ENCODE measurements around the gene UGT1A4.

The UGT1A4 gene

GRCh38 chr2:233718552-233718951, at the start of gene UGT1A4:
Gene UGT1A4 (plus strand): TSS chr2:233718736. CDS start chr2:233718821, 85 bp downstream.
- TF ChIP-seq GATA3 (IDR thresholded peaks at IDR 0.05; ENCODE audit: low read depth, low read length) (no peak), GATA2 (IDR thresholded peaks at IDR 0.05; ENCODE audit: low read depth, low read length) (no peak)

DNA sequence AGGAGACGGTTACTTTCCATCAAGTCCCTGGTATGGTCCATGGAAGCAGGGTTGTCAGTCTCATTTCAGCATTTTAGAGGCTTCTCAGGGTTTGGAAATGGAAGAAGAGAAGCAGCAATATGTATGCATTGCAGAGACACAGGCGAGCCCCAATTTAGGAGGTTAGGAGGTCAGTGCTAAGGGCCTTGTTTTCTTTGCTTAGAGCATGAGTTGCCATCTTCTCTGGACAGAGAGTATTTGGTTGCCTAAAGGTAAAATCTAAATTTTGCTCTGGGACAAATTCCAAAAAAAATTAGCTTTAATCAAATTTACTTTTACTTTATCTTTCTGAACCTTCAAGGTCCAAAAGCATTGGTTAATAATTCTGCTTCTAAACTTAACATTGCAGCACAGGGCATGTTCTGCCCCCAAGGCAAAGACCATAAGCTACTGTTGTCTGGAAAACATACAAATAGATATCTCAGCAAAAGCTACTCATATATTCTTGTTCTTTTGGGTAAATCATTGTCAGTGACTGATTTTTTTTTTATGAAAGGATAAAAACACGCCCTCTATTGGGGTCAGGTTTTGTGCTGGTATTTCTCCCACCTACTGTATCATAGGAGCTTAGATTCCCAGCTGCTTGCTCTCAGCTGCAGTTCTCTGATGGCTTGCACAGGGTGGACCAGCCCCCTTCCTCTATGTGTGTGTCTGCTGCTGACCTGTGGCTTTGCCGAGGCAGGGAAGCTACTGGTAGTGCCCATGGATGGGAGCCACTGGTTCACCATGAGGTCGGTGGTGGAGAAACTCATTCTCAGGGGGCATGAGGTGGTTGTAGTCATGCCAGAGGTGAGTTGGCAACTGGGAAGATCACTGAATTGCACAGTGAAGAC, 47.0 kb upstream of the UGT1A4 start, which contains the start of gene UGT1A9:
Gene UGT1A9 (plus strand): TSS at position 609 of the 872 bp plus-strand sequence. CDS start 37 bp downstream, at position 646.
- no peak for TF ChIP-seq GATA3 (IDR thresholded peaks at IDR 0.05; ENCODE audit: low read depth, low read length)
- TF ChIP-seq GATA2 (IDR thresholded peaks at IDR 0.05; ENCODE audit: low read depth, low read length) = no peak

DNA sequence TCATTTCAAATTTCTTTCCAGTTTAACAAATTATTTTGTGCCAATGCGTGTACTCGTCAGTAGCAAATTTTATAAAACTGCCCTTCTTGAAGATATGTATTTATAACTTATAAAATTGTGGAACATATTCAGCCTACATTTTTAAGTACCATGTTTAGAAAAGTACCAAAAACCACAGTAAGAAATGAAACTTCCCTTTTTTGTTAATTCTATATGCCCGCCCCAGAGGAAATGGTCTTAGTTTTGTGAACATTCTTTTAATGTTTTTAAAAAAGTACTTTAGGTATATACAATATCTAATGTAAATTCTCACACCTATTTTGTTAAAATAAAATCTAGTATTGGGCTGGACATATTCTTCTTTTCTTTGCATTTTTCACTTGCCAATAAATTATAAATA, 45.6 kb upstream of the UGT1A4 start:
- TF ChIP-seq GATA3 (IDR thresholded peaks at IDR 0.05; ENCODE audit: low read depth, low read length) = no peak
- TF ChIP-seq GATA2 (IDR thresholded peaks at IDR 0.05; ENCODE audit: low read depth, low read length) = no peak

DNA sequence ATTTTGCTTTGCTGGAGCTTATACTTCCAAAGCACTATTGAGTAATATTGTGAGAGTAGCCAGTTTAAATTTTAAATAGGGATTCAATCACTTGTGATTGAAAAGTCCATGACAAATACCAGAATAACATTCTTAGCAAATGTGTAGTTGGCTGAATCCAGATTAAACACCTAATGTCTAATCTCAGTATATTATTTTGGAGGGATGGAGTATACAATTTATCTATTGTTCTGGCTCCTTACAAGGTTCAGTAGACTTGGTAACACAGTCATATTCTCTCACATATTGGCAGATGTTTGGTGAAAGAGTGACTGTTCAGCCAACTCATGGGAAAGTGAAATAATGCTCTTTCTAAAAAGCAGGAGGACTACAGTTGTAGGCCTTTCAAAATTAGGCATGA, 44.6 kb upstream of the UGT1A4 start:
- TF ChIP-seq GATA2 (IDR thresholded peaks at IDR 0.05; ENCODE audit: low read depth, low read length) (no peak), GATA3 (IDR thresholded peaks at IDR 0.05; ENCODE audit: low read depth, low read length) (no peak)

- no peak for TF ChIP-seq GATA3 (IDR thresholded peaks at IDR 0.05; ENCODE audit: low read depth, low read length)
- TF ChIP-seq GATA2 (IDR thresholded peaks at IDR 0.05; ENCODE audit: low read depth, low read length) = no peak
Measured at GRCh38 chr2:233674314-233674713, 44.2 kb upstream of the UGT1A4 start.

- no peak for TF ChIP-seq GATA3 (IDR thresholded peaks at IDR 0.05; ENCODE audit: low read depth, low read length)
- TF ChIP-seq GATA2 (IDR thresholded peaks at IDR 0.05; ENCODE audit: low read depth, low read length) = no peak
Measured at GRCh38 chr2:233674995-233675394, 43.5 kb upstream of the UGT1A4 start.

DNA sequence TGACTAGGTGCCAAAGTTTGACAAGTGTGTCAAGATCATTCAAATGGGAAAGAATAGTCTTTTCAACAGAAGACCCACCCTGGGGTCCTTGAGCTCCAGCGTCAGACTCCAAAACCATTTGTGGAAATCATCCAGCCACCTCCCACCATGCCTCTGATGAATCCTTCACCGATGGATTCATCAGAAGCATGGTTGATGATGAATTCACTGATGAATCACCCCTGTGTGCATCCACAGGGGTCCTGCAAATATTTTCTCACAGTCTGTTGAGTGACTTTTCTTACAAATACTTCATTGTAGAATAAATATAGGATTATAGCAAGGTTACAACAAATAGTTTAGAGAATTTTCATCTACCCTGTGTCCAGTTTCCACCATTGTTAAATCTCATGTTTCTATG, 42.5 kb upstream of the UGT1A4 start:
- TF ChIP-seq GATA3 (IDR thresholded peaks at IDR 0.05; ENCODE audit: low read depth, low read length) (no peak), GATA2 (IDR thresholded peaks at IDR 0.05; ENCODE audit: low read depth, low read length) (no peak)

GRCh38 chr2:233679196-233679595, 39.3 kb upstream of the UGT1A4 start:
- no peak for TF ChIP-seq GATA2 (IDR thresholded peaks at IDR 0.05; ENCODE audit: low read depth, low read length)
- no peak for TF ChIP-seq GATA3 (IDR thresholded peaks at IDR 0.05; ENCODE audit: low read depth, low read length)

GRCh38 chr2:233680361-233681045, 38.0 kb upstream of the UGT1A4 start:
- no peak for TF ChIP-seq GATA3 (IDR thresholded peaks at IDR 0.05; ENCODE audit: low read depth, low read length)
- TF ChIP-seq GATA2 (IDR thresholded peaks at IDR 0.05; ENCODE audit: low read depth, low read length) = no peak

GRCh38 chr2:233681521-233682099, 36.9 kb upstream of the UGT1A4 start, which contains the start of gene UGT1A7:
Gene UGT1A7 (plus strand): TSS chr2:233681901. CDS start chr2:233681938, 37 bp downstream.
- TF ChIP-seq GATA2 (IDR thresholded peaks at IDR 0.05; ENCODE audit: low read depth, low read length) = no peak
- TF ChIP-seq GATA3 (IDR thresholded peaks at IDR 0.05; ENCODE audit: low read depth, low read length) = no peak

DNA sequence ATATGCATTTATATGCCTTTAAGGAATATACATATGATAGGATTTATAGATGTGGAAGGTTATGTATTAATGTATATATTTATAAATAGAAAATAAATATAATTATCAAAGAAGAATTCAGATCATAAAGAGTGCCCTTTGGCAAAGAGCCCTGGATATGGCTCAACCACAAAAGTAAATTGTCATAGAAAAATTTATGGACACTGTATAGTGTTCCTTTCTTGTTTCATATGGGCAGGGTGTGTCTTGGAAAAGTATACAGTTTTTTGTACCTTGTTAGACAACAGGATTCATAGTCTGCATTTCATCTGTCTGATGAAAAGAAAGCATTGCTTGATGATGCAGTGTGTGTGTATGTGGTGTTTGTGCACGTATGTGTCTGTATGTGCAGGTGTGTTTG, 33.9 kb upstream of the UGT1A4 start:
- TF ChIP-seq GATA2 (IDR thresholded peaks at IDR 0.05; ENCODE audit: low read depth, low read length) (no peak), GATA3 (IDR thresholded peaks at IDR 0.05; ENCODE audit: low read depth, low read length) (no peak)

DNA sequence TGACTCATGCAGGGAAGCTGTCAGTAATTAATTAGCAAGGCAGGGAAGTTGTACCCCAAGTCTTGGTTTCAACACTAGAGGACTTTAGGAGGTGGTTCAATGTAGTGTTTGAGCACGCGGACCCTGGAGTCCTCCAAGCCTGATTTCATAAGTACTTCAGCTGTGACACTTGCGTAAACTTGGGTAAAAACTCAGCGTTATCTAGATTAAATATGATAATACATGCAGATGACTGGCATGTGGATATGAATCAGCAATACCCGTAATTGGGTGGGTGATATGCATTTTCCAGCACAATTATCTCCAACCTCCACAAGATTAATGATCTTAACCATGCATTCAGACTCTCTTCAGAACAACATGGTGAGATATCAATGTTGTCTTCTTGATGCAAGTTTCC, 31.6 kb upstream of the UGT1A4 start:
- no peak for TF ChIP-seq GATA2 (IDR thresholded peaks at IDR 0.05; ENCODE audit: low read depth, low read length)
- TF ChIP-seq GATA3 (IDR thresholded peaks at IDR 0.05; ENCODE audit: low read depth, low read length) = no peak

GRCh38 chr2:233688341-233688740, 30.2 kb upstream of the UGT1A4 start:
- TF ChIP-seq GATA2 (IDR thresholded peaks at IDR 0.05; ENCODE audit: low read depth, low read length) = no peak
- no peak for TF ChIP-seq GATA3 (IDR thresholded peaks at IDR 0.05; ENCODE audit: low read depth, low read length)

DNA sequence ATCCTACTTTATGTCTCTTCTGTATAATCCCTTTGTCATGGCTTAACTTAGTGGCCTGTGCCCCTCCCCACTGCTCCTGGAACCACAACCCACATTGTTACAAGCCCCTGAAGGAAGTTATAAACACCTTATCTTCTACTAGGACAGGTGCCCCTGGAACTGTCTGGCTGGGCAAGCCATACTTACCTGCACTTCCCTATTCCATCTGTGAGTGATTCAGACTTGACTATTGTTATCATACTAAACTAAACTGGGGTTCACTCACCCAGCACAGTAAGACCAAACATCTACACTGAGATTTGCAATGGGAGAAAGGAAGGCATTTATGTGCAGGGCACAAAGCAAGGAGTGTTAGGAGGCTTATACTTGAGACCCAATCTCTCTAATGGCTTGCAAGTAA, 29.5 kb upstream of the UGT1A4 start:
- no peak for TF ChIP-seq GATA2 (IDR thresholded peaks at IDR 0.05; ENCODE audit: low read depth, low read length)
- no peak for TF ChIP-seq GATA3 (IDR thresholded peaks at IDR 0.05; ENCODE audit: low read depth, low read length)
